PC-3 (cell line): ENCODE data around the gene MSH3.

ENCODE experiments used
- EZH2 ChIP-seq: fragments of 300-600 bp; sonication (generic); IDR thresholded peaks from one replicate; pipeline ENCODE4 v1.6.1; 2017; ENCODE audit warnings: antibody characterized with exemption, mild to moderate bottlenecking, low read length; ENCODE audit not compliant: unreplicated experiment
- EZH2phosphoT487 ChIP-seq: fragments of 300-600 bp; sonication (generic); IDR thresholded peaks from 2 replicates; pipeline ENCODE4 v1.6.1; 2018; ENCODE audit warnings: mild to moderate bottlenecking, antibody characterized with exemption, low read length, borderline replicate concordance
- TF ChIP-seq, protein P1 (sequence below): fragments of 300-600 bp; sonication (generic); conservative IDR thresholded peaks from 2 replicates; pipeline ENCODE4 v1.5.1; 2017; ENCODE audit warnings: antibody characterized with exemption, low read depth, mild to moderate bottlenecking, low read length

DNA sequence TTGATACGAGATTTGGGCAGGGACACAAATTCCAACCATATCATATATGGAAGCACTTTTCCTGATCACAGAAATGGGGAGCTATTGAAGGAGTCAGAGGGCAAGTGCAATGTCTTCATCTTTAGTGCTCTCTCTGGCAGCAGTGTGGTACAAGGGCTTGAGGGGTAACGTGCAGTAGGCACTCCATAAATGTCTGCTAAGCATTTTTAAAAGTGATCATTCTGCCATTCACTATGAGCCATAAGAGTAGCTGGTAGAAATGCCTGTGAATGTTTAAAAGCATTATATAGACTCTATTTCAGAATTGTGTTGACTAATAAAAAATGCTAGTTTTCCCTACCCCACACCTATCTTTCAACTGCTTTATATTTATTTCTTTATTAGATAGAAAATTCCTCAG, 61.4 kb downstream of the MSH3 start:
- TF ChIP-seq, protein P1, sequence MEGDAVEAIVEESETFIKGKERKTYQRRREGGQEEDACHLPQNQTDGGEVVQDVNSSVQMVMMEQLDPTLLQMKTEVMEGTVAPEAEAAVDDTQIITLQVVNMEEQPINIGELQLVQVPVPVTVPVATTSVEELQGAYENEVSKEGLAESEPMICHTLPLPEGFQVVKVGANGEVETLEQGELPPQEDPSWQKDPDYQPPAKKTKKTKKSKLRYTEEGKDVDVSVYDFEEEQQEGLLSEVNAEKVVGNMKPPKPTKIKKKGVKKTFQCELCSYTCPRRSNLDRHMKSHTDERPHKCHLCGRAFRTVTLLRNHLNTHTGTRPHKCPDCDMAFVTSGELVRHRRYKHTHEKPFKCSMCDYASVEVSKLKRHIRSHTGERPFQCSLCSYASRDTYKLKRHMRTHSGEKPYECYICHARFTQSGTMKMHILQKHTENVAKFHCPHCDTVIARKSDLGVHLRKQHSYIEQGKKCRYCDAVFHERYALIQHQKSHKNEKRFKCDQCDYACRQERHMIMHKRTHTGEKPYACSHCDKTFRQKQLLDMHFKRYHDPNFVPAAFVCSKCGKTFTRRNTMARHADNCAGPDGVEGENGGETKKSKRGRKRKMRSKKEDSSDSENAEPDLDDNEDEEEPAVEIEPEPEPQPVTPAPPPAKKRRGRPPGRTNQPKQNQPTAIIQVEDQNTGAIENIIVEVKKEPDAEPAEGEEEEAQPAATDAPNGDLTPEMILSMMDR: no peak
- TF ChIP-seq EZH2 (no peak), EZH2phosphoT487 (no peak)
